Loucy (cell line): ENCODE data around the gene SF3B2.

Experiments
- CTCF ChIP-seq: fragments of 200-600 bp; sonication (generic); conservative IDR thresholded peaks from 2 replicates; pipeline ENCODE4 v1.5.1; 2014; ENCODE audit warnings: mild to moderate bottlenecking, antibody characterized with exemption, low read length
- EZH2phosphoT487 ChIP-seq: fragments of 200-600 bp; IDR thresholded peaks from 2 replicates; pipeline ENCODE4 v1.6.1; 2018; ENCODE audit warnings: antibody characterized with exemption, mild to moderate bottlenecking, moderate library complexity, borderline replicate concordance

- TF ChIP-seq CTCF (no peak), EZH2phosphoT487 (no peak)
Measured at GRCh38 chr11:66044757-66045156, 7.4 kb upstream of the SF3B2 start.
